GM12801 (cell line): ENCODE data around the gene PMPCA.

Experiments
- TF ChIP-seq, protein P1 (sequence below): IDR thresholded peaks from one replicate; pipeline ENCODE4 v1.5.1; 2011; ENCODE audit warnings: control low read depth; ENCODE audit not compliant: insufficient read length; ENCODE audit errors: extremely low read depth

The PMPCA gene, protein sequence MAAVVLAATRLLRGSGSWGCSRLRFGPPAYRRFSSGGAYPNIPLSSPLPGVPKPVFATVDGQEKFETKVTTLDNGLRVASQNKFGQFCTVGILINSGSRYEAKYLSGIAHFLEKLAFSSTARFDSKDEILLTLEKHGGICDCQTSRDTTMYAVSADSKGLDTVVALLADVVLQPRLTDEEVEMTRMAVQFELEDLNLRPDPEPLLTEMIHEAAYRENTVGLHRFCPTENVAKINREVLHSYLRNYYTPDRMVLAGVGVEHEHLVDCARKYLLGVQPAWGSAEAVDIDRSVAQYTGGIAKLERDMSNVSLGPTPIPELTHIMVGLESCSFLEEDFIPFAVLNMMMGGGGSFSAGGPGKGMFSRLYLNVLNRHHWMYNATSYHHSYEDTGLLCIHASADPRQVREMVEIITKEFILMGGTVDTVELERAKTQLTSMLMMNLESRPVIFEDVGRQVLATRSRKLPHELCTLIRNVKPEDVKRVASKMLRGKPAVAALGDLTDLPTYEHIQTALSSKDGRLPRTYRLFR

DNA sequence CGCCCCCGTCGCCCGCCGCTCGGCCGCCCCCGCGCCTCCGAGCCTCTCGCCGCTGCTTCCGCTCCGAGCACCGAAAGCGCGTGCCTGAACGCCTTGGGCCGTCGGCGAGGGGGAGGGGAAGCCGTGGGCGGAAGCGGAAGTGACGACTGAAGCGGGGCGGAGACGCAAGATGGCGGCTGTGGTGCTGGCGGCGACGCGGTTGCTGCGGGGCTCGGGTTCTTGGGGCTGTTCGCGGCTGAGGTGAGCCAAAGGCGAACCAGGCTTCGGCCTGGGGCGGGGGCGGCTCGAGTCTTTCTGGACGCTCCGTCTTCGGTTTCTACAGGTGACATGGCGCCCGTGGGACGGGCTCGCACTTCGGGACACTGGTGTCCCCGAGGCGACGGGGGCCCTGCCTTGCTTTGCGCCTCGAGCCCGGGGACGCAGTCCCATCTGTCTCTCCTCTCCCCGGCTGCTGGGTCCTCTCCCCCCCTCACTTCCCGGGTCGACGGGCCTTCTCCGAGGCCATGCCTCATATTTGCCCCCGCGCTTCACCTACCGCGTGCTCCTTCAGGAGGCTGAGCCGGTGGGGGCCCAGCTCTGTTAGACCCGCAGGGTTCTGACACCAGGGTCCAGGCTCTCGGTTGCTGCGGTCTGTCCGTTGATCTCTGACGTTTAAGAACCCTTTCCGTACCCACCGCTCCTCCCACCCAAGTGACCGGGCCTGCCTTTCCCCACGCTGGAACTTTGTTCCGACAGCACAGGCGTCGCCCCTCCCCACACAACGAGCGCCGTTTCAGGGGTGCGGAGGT is at the start of gene PMPCA, which contains the start of gene ENTR1:
PMPCA (plus strand) TSS at position 159 of the 788 bp plus-strand sequence; CDS start at position 170, 11 bp downstream.
ENTR1 (minus strand) TSS at position 115 of the 788 bp plus-strand sequence. CDS start 217 bp downstream, outside the sequence.
- TF ChIP-seq, protein P1, sequence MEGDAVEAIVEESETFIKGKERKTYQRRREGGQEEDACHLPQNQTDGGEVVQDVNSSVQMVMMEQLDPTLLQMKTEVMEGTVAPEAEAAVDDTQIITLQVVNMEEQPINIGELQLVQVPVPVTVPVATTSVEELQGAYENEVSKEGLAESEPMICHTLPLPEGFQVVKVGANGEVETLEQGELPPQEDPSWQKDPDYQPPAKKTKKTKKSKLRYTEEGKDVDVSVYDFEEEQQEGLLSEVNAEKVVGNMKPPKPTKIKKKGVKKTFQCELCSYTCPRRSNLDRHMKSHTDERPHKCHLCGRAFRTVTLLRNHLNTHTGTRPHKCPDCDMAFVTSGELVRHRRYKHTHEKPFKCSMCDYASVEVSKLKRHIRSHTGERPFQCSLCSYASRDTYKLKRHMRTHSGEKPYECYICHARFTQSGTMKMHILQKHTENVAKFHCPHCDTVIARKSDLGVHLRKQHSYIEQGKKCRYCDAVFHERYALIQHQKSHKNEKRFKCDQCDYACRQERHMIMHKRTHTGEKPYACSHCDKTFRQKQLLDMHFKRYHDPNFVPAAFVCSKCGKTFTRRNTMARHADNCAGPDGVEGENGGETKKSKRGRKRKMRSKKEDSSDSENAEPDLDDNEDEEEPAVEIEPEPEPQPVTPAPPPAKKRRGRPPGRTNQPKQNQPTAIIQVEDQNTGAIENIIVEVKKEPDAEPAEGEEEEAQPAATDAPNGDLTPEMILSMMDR, result no peak

DNA sequence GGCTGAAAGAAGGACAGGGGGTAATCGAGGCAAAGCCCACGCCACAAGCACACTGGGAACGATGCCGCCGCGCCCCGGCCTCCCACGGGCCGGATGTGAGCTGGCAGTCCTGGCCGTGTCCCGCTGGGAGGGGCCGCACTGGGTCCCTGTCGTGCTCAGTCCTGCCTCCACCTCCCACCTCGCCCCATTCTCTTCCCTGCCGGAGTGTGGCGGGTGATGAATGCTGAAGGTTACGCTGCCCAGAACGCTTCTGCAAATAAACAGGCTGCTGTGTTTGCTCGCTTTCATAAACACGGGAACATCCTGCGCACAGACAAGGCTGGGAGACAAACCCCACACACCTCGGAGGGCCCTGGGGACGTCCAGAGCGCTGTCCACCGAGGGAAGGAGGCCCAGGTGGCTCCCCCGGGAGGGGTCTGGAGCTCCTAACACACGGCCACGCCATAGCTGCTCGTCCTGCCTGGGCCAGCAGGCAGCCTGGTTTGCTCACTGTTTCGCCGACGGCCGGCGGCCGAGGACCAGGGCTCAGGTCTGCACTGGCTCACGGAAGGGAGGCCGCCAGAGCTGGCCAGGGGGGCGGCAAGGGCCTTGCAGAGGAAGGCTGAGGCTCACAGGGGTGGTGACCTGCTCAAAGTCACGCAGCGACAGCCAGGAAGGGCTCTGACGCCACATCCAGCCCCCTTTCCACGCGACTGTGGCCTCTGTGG is 49.3 kb upstream of the PMPCA start:
- TF ChIP-seq, protein P1, result no peak

DNA sequence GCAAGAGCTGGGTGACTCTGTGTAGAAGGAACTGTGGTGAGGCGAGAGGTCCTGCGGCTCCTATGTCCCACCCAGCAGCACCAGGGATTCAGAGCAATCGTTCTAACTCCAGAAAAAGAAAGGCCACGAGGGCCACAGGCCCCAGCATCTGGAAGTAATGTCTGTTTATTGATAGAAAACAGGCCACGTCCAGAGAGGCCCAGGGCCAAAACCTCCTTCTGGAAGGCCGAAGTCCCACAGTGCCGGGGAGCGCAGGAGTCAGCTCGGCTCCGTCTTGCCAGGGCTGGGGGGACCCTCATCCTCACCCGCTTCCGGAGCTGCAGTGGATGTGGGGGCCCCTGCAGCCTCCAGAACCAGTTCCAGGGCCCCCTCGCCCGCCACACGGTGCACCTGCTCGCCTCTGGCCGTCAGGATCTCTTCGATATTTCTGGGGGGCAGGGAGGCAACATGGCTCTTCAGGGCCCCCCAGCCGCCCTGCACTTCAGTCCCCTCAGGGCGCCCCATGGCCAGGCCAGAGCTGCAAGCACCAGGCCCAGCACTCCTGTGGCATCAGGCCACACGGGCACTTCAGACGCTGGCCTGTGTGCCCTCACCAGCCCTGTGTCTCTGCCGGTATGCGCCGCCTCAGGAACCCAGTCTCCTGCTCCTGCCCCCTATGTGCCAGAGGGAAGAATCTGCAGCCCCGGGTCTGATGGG is 48.6 kb upstream of the PMPCA start:
- TF ChIP-seq, protein P1, result no peak

DNA sequence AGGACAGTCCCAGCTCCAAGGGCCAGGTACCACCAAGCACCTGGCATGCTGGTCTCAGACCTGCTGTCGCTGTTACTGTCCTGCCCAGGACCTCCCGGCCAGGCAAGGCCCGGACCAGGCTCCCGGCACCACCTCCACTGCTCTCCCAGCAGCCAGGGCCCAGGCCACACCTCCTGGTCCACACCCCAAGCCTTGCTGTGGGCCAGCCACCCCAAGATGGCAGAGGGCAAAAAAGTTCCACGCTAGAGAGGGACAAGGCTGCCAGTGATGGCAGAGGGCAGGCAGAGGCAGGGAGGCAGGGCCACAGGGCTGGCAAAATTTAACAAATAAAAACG is 48.0 kb upstream of the PMPCA start:
- TF ChIP-seq, protein P1, result no peak

DNA sequence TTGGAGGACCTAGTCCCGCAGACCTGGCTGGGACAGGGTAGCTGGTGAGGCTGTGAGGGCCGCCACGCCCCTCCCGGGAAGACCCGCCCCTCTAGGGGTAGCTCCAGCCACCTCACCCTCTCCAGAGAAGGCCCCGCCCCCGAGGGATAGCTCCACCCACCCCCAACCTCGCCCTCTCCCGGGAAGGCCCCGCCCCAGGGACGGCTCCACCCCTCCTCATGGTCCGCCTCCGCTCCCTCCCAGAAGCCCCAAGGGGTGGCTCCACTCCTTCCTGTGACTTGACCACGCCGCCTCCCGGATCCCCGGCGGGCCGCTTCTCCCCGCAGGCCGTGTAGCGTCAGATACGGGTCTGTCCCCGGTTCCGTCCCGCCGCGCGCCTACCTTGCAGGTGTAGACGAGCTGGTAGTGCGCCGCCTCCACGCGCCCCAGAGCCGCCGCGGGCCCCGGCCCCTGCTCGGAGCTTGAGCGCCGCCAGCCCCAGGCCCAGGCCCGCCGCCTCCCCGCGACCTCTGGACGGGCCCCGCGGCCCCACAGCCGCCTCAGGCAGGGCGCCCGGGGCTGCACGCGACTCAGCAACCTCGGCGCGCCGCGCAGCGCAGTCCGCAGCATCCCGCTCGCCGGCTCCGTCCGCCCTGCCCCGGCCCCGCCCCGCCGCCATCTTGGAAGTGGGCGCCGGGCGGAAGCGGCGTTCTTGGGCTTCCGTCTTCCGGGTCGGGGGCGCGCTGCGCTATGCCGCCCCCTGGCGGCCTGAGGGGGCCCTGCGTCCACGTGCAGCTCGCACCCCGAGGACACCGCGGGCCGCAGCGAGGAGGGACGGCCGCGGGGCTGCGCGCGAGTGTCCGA is 47.1 kb upstream of the PMPCA start, which contains the start of gene DNLZ:
DNLZ (minus strand) TSS at position 639 of the 843 bp plus-strand sequence; CDS start at position 609, 30 bp downstream.
- TF ChIP-seq, protein P1, result no peak

DNA sequence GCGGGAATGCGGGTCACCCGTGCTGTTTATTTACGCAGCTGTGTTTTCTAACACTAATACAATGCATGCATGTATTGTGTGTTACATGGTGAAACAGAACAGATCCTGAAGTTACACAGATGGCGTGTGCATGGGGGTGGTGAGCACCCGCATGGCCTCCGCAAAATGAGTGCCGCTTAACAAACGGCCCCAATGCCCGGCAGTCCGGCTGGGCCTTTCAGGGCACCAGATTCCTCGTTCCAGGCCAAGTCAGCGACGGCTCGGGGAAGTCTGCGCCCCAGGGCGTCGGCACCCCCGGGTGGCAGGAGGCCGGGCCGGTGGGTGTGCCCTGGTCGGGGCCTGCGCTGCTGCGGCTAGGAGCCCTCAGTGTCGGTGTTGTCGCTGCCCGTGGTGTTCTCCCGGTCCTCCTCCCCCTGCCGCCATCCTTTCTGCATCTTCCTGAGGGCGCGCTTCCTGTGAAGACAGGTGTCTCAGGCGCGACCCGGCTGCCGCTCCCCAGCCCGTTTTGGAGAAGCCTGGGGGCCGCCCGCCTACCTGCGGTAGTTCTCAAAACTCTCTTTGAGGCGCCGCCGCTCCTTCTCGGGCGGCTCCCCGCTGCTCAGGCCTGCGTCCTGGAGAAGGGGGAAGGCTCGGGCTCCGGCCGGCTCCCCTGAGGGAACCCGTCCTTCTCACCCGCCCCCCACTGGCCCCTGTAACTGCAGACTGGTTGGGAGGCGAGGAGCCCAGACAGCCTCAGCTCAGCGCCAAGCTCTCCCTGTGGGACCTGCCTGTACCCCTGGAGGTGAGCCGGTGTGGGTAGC is 46.3 kb upstream of the PMPCA start:
- TF ChIP-seq, protein P1, result no peak
